A204.1 (cell line): Measurements from ENCODE around the gene DPP10.

Source experiments
- FAIRE-seq: peaks from 2 replicates; lab custom pipeline; 2012; peaks lifted over from hg19 to GRCh38; lab: Jason Lieb, UNC

DPP10 gene

GRCh38 chr2:114609203-114609602 lies 166.8 kb downstream of the DPP10 start:
- no peak for FAIRE-seq

GRCh38 chr2:114609801-114610200 lies 167.4 kb downstream of the DPP10 start:
- no peak for FAIRE-seq

GRCh38 chr2:114610677-114611076 lies 168.2 kb downstream of the DPP10 start:
- FAIRE-seq, result no peak

DNA sequence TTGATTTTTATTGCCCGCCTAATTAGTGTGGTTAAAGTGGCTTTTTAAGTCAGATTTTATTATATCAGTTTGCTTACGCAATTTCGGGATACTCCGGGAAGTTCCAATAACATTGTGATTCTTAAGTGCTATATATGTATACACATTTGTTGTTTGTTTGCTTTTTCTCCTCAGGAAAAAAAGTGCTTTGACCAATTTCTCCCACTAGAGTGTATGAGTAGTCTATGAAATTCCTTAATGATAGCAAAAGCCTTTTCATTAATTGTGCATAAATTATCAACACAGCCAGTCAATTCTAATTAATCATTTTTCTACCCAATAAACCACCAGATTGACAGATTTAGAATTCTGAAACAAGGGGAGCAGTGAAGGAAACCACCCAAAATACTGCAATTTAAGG lies 172.2 kb downstream of the DPP10 start:
- FAIRE-seq, result no peak

DNA sequence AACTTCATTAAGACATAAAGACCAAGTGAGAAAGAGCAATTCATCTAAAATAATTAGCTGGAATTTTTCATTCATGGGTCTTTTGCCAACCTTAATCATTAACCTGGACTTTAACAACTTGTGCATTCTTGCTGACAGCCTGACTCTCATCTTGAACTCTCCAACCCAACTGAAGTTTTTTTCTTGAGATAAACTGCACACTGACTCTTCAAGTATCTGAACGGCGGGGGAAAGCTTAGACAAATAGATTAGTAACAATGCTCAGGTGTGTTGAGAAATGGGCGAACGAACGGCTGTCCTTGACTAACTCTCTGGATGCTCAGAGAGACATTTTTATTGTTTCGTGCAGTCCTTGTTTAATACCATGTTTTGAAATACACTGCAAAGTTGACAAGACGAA lies 186.0 kb downstream of the DPP10 start:
- no peak for FAIRE-seq

DNA sequence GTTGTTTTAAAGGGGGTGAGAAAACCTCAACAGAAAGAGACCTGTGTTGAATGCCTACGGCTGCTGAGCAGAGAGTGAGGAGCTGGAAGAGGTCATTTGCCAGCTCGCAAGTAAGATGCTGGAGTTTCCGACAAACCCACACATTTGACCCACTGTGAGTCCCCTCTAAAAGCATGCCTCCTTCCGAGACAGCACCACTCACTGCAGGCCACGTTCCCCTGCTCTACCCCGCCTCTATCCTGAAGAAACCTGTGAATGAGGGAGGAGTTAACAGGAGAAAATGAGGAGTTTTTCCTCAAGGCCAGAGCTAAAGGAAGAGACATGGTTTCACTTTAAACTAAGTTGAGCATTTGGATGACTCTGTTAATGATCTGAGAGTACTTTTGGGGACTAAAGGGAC lies 188.7 kb downstream of the DPP10 start:
- FAIRE-seq, result no peak

- no peak for FAIRE-seq
Measured at GRCh38 chr2:114642166-114642770, 199.8 kb downstream of the DPP10 start.

DNA sequence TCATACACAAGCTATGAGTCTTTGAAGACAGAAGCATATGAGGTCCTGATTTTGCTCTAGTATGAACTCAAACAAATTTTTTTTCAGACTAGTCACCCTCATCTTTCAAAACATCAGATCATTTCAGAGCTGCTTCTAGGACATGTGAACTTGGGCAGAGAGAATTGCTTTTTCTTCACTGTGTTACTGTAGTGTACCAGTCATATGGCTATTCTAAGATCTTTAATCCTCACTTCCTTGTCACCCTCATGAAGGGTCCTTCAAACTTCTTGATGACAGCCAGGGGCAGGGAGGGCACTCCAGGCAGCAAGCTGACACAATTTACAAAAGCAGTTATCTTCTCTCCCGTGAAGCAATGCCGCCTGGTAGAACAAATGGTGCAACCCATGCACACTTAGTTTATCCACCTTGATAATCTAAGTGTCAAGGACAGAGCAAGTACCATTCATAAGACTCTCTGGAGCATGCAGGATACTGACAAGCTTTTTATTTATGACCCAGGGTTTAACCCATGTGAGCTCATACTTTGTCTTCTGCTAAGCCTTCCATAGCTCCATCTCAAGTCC lies 200.6 kb downstream of the DPP10 start:
- no peak for FAIRE-seq

GRCh38 chr2:114651933-114652332 lies 209.5 kb downstream of the DPP10 start:
- FAIRE-seq, result no peak

GRCh38 chr2:114659880-114660279 lies 217.4 kb downstream of the DPP10 start:
- FAIRE-seq, result no peak

DNA sequence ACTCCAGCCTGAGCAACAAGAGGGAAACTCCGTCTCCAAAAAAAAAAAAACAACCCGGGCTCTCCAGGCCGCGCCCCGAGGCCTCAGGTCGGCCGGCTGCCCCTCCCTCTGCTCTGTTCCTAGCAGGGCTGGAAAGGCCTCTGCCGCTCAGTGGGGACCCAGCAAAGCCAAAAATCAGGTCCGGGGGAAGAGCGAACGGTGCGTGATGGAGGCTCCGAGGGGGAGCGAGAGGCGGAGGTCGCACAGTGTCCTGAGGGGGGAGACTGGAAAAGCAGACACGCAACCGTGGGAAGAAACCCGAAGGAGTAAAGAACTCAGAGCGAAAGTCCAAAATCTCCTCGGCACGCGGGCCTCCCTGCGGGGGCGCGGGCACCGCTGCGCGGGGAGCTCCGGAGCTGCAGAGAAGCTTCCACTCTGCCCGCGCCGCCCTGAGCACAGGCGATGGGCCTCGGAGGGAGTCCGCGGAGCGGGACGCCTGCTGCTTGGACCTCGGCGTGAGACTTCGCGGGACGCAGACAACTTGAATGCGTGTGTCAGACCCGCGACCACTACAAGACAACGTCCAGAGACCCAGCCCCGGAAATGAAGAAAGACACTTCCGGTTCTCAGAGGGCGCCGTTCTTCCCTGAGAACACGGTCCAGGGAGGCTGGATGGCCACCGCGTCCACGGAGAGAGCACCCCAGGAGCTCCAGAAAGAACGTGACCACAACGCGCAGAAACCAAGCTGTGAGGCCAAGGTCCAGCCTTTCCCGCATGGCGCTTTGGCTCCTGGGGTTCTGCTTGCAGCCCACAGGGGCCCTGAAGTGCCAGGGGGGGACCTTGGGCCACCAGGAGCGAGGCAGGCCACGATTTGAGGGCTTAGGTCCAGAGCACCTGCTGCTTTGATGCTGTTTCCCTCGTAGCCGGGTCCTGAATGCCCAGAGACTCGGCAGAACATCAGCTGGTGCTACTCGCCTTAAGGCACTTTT lies 219.8 kb downstream of the DPP10 start:
- no peak for FAIRE-seq

DNA sequence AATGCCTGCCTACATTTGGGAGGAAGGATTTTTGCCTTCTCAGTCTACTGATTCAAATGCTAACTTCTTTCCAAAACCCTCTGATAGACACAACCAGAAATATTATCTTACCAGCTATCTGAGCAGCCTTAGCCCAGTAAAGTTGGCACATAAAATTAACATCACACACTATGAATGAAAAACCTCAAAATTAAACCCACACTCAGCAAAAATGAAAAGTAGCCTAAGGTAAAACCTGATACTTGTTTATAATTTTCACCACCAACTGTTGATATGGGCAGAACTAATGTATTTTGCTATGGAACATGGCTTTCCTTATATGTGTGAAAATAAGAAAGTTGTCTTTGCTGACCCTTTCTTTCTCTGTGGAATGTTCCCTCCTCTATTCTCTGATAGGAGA lies 226.0 kb downstream of the DPP10 start:
- FAIRE-seq, result no peak

DNA sequence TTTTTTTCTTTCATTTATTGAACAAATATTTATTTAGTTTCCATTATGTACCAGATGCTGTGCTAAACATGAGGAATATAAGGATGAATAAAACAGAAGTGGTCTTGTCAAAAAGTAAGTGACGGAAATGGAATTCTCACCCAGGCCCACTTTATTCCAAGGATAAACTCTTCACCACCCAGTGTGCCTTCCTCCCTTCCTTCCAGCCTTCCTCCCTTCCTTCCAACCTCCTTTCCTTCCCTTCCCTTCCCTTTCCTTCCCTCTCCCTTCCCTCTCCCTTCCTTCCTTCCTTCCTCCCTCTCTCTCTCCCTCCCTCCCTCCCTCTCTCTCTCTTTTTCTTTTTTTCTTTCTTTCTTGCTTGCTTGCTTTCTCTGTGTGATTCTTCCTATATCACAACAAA lies 240.8 kb downstream of the DPP10 start:
- FAIRE-seq, result no peak

- no peak for FAIRE-seq
Measured at GRCh38 chr2:114684403-114684802, 242.0 kb downstream of the DPP10 start.

DNA sequence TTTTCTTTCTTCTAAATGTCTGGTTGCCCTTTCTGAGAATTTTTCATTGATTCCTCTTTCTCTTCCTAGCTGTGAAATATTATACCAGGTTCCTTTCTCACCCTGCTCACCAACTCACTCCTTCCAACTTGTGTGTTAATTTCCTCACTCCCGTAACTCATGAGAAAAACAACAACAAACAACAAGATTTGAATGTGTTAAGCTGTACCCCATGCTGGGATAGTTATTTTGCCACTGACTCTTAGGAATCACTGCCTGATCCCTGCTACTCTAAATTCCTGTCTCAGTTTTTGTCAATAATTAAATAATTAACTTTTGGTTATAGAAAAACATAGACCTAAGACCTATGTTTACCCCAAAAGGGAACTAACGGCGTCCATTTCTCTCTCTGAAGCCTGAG lies 242.7 kb downstream of the DPP10 start:
- no peak for FAIRE-seq

- no peak for FAIRE-seq
Measured at GRCh38 chr2:114688241-114688640, 245.8 kb downstream of the DPP10 start.

- no peak for FAIRE-seq
Measured at GRCh38 chr2:114698520-114698919, 256.1 kb downstream of the DPP10 start.

DNA sequence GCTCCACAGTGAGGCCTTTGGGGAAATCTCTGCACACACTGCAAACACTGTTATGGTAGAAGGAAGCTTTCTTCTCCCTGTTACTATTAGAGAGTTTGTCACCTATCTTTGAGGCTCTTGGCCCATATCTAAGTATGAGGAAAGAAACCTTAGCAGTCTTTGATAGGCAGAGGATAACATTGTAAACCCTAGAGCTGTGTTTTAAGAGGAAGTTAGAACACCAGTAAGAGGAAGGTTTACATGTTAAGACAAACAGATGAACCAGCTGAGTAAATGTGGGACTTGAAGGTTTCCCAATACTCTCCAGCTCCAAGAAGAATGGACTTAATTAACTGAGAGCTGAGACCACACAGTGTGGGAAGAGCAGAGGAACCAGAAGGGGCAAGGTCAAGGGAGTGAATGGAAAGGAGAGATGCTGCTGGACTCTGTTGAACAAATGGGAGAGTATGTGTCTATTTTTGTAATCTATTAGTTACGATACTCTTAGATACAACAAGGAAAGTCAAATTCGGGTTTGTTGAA lies 257.0 kb downstream of the DPP10 start:
- FAIRE-seq, result no peak

DNA sequence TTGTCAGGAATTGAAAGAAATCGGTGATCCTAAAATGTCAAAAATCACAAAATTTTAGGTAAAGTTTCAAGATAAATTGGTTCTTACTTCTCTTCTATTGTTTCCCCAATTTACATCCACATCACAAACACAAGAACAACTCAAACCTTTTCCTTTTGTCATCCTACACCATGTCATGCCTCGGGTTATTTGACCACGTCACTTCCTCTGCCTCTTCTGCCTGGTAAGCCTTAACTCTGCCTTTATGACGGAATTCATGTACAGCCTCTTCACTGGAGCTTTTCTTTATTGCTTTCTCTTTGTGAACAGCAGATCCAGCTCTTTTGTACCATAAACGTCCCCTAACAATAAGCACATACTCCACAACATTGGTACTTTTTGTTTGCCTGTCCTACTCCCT lies 258.0 kb downstream of the DPP10 start:
- no peak for FAIRE-seq

- FAIRE-seq, result no peak
Measured at GRCh38 chr2:114709936-114710850, 267.8 kb downstream of the DPP10 start.

DNA sequence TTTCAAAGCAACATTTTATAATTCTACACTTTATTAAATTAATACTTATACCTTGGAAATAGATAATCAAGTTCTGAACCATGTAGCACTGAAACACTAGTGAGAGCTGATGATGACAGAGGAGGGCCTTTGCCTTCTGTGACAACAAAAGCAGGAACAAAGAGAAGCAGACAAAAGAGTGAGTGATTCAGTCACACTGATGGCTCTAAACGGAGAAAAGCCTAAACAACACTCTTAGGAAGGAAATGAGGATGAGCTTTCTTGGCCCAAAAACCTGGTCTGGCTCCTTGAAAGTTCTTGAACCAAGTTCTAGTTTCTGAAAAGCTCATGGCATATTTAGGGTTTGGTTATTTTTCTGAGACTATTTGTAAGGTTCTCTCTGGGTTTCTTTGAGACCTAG lies 271.9 kb downstream of the DPP10 start:
- no peak for FAIRE-seq

DNA sequence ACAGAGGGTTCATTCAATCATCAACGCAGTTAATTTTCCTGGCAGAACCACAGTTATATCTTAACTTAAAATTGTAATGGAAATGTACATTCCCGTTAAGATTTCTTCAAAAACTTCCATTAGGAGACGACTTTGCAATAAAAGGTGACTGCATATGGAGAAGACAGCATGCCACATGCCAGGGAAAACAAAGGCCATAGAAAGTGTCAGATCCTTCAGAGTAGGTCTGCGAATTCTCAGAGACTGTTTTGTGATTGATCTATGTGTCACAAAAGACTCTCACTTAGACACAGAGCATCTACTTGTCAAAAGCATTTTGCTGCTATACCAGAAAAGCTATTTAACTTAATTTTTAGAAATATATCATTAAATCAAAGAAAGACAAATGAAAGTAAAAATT lies 274.6 kb downstream of the DPP10 start:
- no peak for FAIRE-seq
